ENCODE measurements around the gene FLYWCH1. TPM values are rescaled to one million over a fixed set of nuclear protein-coding genes. Genes with fewer than 3 reads are reported as not detected.

The FLYWCH1 gene
- total and polyA plus RNA-seq, 2 of the 8 experiments (the other 6 are each of a cell fraction or from before 2014, with no cell fraction given) = 12.4 to 23.5 TPM

- TF ChIP-seq TAF1 (IDR thresholded peaks at IDR 0.05; ENCODE audit: low read depth, low read length) (no peak), JUND (IDR thresholded peaks at IDR 0.05; ENCODE audit: low read length) (no peak), SRF (IDR thresholded peaks at IDR 0.05; ENCODE audit: low read depth, low read length) (no peak), GTF2F1 (IDR thresholded peaks at IDR 0.05; ENCODE audit: borderline replicate concordance, low read depth, low read length) (no peak), SIX5 (IDR thresholded peaks at IDR 0.05; ENCODE audit: low read depth, low read length) (no peak), KDM1A (IDR thresholded peaks at IDR 0.05; ENCODE audit: borderline replicate concordance, low read length) (no peak)
Measured at GRCh38 chr16:2986623-2987188, 75.0 kb downstream of the FLYWCH1 start (continued).

Data from H1 (cell line).